Endothelial cell of umbilical vein (primary cell): ENCODE results near the gene DDX24. TPM values are rescaled to one million over a fixed set of nuclear protein-coding genes. Genes with fewer than 3 reads are reported as not detected.
"Not testable (repeated sequence)": the region's sequence is repeated elsewhere in the genome, so short reads cannot be mapped to it uniquely, and the experiment has no call there.

Experiments used
- BruUV-seq: library from RNA; stranded (reverse); fragments of 400-500 nt; replicated peaks from 2 replicates; lab custom pipeline; 2021; lab: Mats Ljungman, UMichigan
- CTCF ChIA-PET: fragments of 300-600, 350-600 bp; sonication (Branson Sonifier 250); formaldehyde crosslinking; loops from one replicate; lab custom pipeline; 2021; ENCODE audit warnings: antibody characterized with exemption, inconsistent platforms; lab: Charles Lee
- POLR2A ChIA-PET: fragments of 300-600, 350-600 bp; sonication (Branson Sonifier 250); formaldehyde crosslinking; loops from one replicate; lab custom pipeline; 2021; ENCODE audit warnings: antibody characterized with exemption, inconsistent platforms; lab: Charles Lee
- DNase-seq: peaks from one replicate; pipeline ENCODE4 v3.0.0-alpha.2; 2011; ENCODE audit warnings: low read depth, low spot score
- FAIRE-seq: peaks from 2 replicates; lab custom pipeline; 2011; peaks lifted over from hg19 to GRCh38; lab: Jason Lieb, UNC
- H2AFZ ChIP-seq: 2 replicates; pipeline ENCODE4 v1.6.0; 2012; ENCODE audit warnings: low read depth, low read length, control low read depth, inconsistent platforms
- H3K27ac ChIP-seq: 2 replicates; pipeline ENCODE4 v1.5.1; 2011; ENCODE audit warnings: low read depth, mild to moderate bottlenecking, control low read depth, low read length, moderate library complexity; ENCODE audit not compliant: insufficient read depth
- H3K27me3 ChIP-seq, 2 experiments: 2 replicates each; pipeline versions ENCODE4 v1.6.0 to v1.6.1; 2011; ENCODE audit warnings: low read length in 2 of 2, mixed read lengths in 1 of 2; ENCODE audit not compliant: control insufficient read depth in 2 of 2, insufficient read depth in 2 of 2
- H3K36me3 ChIP-seq, 2 experiments: 2 replicates in 1 of 2; 3 replicates in 1 of 2; pipeline ENCODE4 v1.5.1; 2011; ENCODE audit warnings: low read length in 2 of 2, mild to moderate bottlenecking in 1 of 2, moderate library complexity in 1 of 2; ENCODE audit not compliant: control insufficient read depth in 2 of 2, insufficient read depth in 2 of 2; ENCODE audit errors: extremely low read depth in 1 of 2
- H3K4me1 ChIP-seq: 3 replicates; pipeline ENCODE4 v1.5.1; 2011; ENCODE audit warnings: mild to moderate bottlenecking, low read length; ENCODE audit not compliant: control insufficient read depth, insufficient read depth; ENCODE audit errors: extremely low read depth
- H3K4me2 ChIP-seq: 2 replicates; pipeline ENCODE4 v1.6.1; 2011; ENCODE audit warnings: low read length, control low read depth, mixed read lengths; ENCODE audit not compliant: insufficient read depth
- H3K4me3 ChIP-seq, 3 experiments: fragments of 200-600 bp in 1 of 3; sonication (generic), shearing (Covaris generic) in 1 of 3; replicated peaks in 1 of 3; 2 replicates each; pipeline ENCODE4 v1.5.1; 2011 to 2016; ENCODE audit warnings: control low read depth in 3 of 3, low read length in 3 of 3, mild to moderate bottlenecking in 2 of 3, inconsistent platforms in 1 of 3, low read depth in 1 of 3, moderate library complexity in 1 of 3; ENCODE audit not compliant: insufficient read depth in 1 of 3
- H3K79me2 ChIP-seq: 2 replicates; pipeline ENCODE4 v1.6.0; 2012; ENCODE audit warnings: low read length, inconsistent platforms; ENCODE audit not compliant: control insufficient read depth, insufficient read depth
- H3K9ac ChIP-seq: replicated peaks from 2 replicates; pipeline ENCODE3; 2011; ENCODE audit warnings: low read length, control low read depth; ENCODE audit not compliant: insufficient read depth; ENCODE audit errors: extremely low read depth
- H3K9me1 ChIP-seq: replicated peaks from 3 replicates; pipeline ENCODE4 v1.6.0; 2011; ENCODE audit warnings: mild to moderate bottlenecking, low read length; ENCODE audit not compliant: control insufficient read depth, insufficient read depth; ENCODE audit errors: extremely low read depth
- H3K9me3 ChIP-seq: replicated peaks from 2 replicates; pipeline ENCODE4 v1.5.1; 2012; ENCODE audit warnings: low read length, inconsistent platforms; ENCODE audit not compliant: control insufficient read depth, insufficient read depth
- H4K20me1 ChIP-seq: replicated peaks from 2 replicates; pipeline ENCODE3; 2011; ENCODE audit warnings: mild to moderate bottlenecking, low read length; ENCODE audit not compliant: control insufficient read depth, insufficient read depth; ENCODE audit errors: extremely low read depth
- EZH2 ChIP-seq: IDR thresholded peaks from 2 replicates; pipeline ENCODE4 v1.6.1; 2012; ENCODE audit warnings: borderline replicate concordance, low read depth, mild to moderate bottlenecking, moderate library complexity, low read length, inconsistent platforms; ENCODE audit not compliant: severe bottlenecking
- FOS ChIP-seq: IDR thresholded peaks from 2 replicates; pipeline ENCODE4 v1.6.1; 2011; ENCODE audit warnings: mild to moderate bottlenecking, low read length, moderate library complexity, borderline replicate concordance; ENCODE audit not compliant: insufficient read depth
- GATA2 ChIP-seq: IDR thresholded peaks from 2 replicates; pipeline ENCODE4 v1.7.0; 2011; ENCODE audit warnings: low read depth, mild to moderate bottlenecking, moderate library complexity, mixed read lengths, low read length; ENCODE audit not compliant: insufficient read length, insufficient read depth
- JUN ChIP-seq: IDR thresholded peaks from 2 replicates; pipeline ENCODE4 v1.6.1; 2011; ENCODE audit warnings: borderline replicate concordance, low read depth; ENCODE audit not compliant: insufficient read length, insufficient read depth
- MYC ChIP-seq: IDR thresholded peaks from one replicate; pipeline ENCODE4 v1.6.1; 2011; ENCODE audit warnings: mild to moderate bottlenecking, low read depth, low read length
- POLR2A ChIP-seq: IDR thresholded peaks from 2 replicates; pipeline ENCODE4 v1.6.1; 2012; ENCODE audit warnings: low read depth, mild to moderate bottlenecking, control low read depth, low read length
- POLR2AphosphoS5 ChIP-seq: IDR thresholded peaks from 2 replicates; pipeline ENCODE4 v1.6.1; 2012; ENCODE audit warnings: low read depth, mild to moderate bottlenecking, control low read depth, low read length, moderate library complexity; ENCODE audit not compliant: insufficient read depth
- dilution Hi-C: fragments of 300-500 bp; cut with MboI; formaldehyde crosslinking; loops from one replicate; pipeline ENCODE4 v1.15.0; 2019; ENCODE audit warnings: low sequenced_read_pairs; ENCODE audit not compliant: extremely low pct_ligation_motif_present
- intact Hi-C: fragments of 100-400 bp; cut with micrococcal nuclease; formaldehyde crosslinking; loops from one replicate; pipeline ENCODE4 v1.10.0; 2022
- polyA plus RNA-seq, 4 experiments: library from polyadenylated mRNA; depleted of rRNA in 3 of 4; stranded (reverse) in 3 of 4; unstranded in 1 of 4; fragments of >200 nt; gene quantifications; 2 replicates each; pipeline versions ENCODE4 v1.2.1 to v1.2.3, GENCODE V29; 2011 to 2012; ENCODE audit warnings: missing spikeins in 1 of 4
- total RNA-seq: library from RNA; stranded (reverse); gene quantifications from 2 replicates; pipeline ENCODE4 v1.2.3, GENCODE V29; 2021
- TF ChIP-seq, protein P1 (sequence below), 2 donors: IDR thresholded peaks; 1 replicate in 1 of 2; 2 replicates in 1 of 2; pipeline ENCODE4 v1.5.1; 2011; ENCODE audit warnings: low read length in 2 of 2, mild to moderate bottlenecking in 2 of 2, moderate library complexity in 2 of 2, control low read depth in 1 of 2, inconsistent platforms in 1 of 2, low read depth in 1 of 2; ENCODE audit not compliant: insufficient read depth in 1 of 2; ENCODE audit errors: extremely low read depth in 1 of 2
- TF ChIP-seq, protein P2 (sequence below): IDR thresholded peaks from 2 replicates; pipeline ENCODE4 v1.6.1; 2011; ENCODE audit not compliant: insufficient read depth, insufficient read length

DDX24 gene
- total and polyA plus RNA-seq, 2 donors (not counting 3 experiments of a cell fraction or from before 2014, with no cell fraction given): 88.3 to 141 TPM

DNA sequence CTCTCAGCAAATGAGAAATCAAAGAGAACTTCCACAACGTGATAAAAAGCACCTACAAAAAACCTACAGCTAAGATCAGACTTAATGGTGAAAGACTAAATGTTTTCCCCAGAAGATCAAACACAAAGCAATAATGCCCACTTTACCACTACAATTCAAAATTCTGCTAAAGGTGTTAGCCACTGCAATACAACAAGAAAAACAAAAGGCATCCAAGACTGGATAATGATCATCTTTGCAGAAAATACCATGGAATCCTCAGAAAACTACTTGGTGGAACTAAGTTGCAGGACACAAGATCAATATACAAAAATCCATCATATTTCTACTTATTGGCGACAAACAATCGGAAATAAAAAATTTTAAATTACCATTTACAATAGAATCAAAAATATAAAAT lies 6.5 kb downstream of the DDX24 start:
- Histone ChIP-seq H3K4me2 (no peak overlapping the region), H3K27me3 (no peaks in the 10 kb centered on the region), H3K79me2 (peaks cover 95% of the 10 kb centered on the region), H3K4me3 (no peak overlapping the region), H3K36me3 (peaks cover 3 to 5% of the 10 kb centered on the region in 2 experiments), H3K9me3 (no peaks in the 10 kb centered on the region), H3K9me1 (no peaks in the 10 kb centered on the region), H3K4me1 (peaks cover 22% of the 10 kb centered on the region), H3K9ac (no peak overlapping the region), H2AFZ (no peak overlapping the region), H3K27ac (no peak overlapping the region), H4K20me1 (peaks cover 4% of the 10 kb centered on the region)
- TF ChIP-seq JUN (no peak), EZH2 (no peak), FOS (no peak), GATA2 (no peak), MYC (no peak), POLR2A (no peak), POLR2AphosphoS5 (no peak)
- TF ChIP-seq, protein P1, sequence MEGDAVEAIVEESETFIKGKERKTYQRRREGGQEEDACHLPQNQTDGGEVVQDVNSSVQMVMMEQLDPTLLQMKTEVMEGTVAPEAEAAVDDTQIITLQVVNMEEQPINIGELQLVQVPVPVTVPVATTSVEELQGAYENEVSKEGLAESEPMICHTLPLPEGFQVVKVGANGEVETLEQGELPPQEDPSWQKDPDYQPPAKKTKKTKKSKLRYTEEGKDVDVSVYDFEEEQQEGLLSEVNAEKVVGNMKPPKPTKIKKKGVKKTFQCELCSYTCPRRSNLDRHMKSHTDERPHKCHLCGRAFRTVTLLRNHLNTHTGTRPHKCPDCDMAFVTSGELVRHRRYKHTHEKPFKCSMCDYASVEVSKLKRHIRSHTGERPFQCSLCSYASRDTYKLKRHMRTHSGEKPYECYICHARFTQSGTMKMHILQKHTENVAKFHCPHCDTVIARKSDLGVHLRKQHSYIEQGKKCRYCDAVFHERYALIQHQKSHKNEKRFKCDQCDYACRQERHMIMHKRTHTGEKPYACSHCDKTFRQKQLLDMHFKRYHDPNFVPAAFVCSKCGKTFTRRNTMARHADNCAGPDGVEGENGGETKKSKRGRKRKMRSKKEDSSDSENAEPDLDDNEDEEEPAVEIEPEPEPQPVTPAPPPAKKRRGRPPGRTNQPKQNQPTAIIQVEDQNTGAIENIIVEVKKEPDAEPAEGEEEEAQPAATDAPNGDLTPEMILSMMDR (IDR thresholded peaks at IDR 0.05; ENCODE audit: extremely low read depth in 1 of 2, insufficient read depth in 1 of 2, low read depth in 1 of 2, low read length in 2 of 2): no peak
- TF ChIP-seq, protein P2, sequence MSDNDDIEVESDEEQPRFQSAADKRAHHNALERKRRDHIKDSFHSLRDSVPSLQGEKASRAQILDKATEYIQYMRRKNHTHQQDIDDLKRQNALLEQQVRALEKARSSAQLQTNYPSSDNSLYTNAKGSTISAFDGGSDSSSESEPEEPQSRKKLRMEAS: no peak
- DNase-seq (no peak), FAIRE-seq (no peak)
- ChIA-PET CTCF (no interaction called here), POLR2A (no interaction called here)
- dilution Hi-C loops (no loop called here), intact Hi-C loops (no loop called here)
- no TSS peak for BruUV-seq

DNA sequence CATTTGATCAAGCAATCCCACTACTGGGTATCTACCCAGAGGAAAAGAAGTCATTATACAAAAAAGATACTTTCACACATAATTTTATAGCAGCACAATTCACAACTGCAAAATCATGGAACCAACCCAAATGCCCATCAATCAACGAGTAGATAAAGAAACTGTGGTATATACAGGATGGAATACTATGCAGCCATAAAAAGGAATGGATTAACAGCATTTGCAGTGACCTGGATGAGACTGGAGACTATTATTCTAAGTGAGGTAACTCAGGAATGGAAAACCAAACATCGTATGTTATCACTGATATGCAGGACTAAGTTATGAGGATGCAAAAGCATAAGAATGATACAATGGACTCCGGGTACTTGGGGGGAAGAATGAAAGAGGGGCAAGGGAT lies 8.9 kb downstream of the DDX24 start:
- H3K36me3 ChIP-seq, H3K9me1 ChIP-seq, DNase-seq, H4K20me1 ChIP-seq, H3K9ac ChIP-seq, H3K27ac ChIP-seq, CTCF ChIA-PET, FAIRE-seq, POLR2A ChIA-PET, H2AFZ ChIP-seq, H3K4me1 ChIP-seq, H3K27me3 ChIP-seq, H3K4me2 ChIP-seq, H3K9me3 ChIP-seq, intact Hi-C loops, BruUV-seq, dilution Hi-C loops, H3K4me3 ChIP-seq: not testable (repeated sequence)
- peaks cover 92% of the 10 kb centered on the region for H3K79me2 ChIP-seq
